RCC 7860 (cell line): ENCODE measurements around the gene NSDHL.
A peak's percentile ranks its signal among the peaks of the same experiment; 100 is the strongest.
"Not testable (repeated sequence)": the region's sequence is repeated elsewhere in the genome, so short reads cannot be mapped to it uniquely, and the experiment has no call there.

ENCODE experiments used
- DNase-seq: peaks from one replicate; pipeline ENCODE4 v3.0.0-alpha.2; 2015; ENCODE audit warnings: low spot score
- FAIRE-seq: peaks from 2 replicates; lab custom pipeline; 2012; peaks lifted over from hg19 to GRCh38; lab: Jason Lieb, UNC

The NSDHL gene

DNA sequence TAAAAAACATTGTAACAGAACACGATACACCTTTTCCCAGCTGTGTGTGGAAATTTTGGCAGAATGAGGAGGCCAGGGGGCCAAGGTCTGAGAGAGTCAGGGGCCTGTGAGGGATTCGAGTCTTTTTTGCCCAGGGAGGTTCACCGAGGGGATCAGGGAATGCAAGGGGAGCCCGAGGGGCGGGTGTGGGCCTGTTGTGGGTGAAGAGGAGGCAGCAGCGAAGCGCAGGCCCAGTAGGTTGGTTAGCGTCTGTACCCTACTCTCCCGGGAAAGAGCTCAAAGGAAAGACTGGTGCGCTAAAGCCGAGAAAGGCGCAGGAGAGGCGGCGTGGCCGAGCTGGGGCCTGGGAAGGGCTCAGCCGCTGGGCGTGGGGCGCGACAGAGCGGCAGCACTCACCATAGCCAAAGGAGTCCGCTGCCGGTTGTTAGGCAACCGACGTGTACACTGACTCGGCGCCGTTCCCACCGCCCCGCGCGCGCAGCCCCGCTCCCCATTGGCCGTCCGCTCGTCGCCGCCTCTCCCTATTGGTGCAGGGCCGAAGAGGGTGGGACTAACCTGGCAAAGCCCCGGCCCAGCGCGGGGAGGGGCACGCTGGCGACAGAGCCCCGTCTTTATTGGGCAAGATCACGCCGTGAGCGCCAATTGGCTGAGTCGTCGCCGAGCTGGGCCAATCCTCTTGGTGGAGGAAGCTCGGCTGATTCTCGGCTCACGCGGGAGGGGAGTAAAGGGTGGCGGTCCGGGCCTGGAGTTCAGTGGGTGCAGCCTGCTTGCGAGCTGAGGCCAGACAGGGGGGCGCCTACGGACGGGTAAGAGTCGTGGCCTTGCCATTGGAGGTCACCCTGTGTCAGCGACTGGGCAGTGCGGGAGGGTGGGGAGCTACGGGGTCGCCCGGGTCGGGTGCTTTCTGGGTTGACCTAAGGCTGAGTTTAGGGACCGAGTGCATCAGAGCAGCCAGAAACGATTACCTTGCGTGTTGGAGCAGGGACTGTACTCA lies at the start of gene NSDHL, which contains the start of gene CETN2:
NSDHL (plus strand) TSS at position 752 of the 994 bp plus-strand sequence. CDS start 15,262 bp downstream, outside the sequence.
CETN2 (minus strand) TSS at position 446 of the 994 bp plus-strand sequence; CDS start at position 399, 47 bp downstream.
- peak; percentile 86 for FAIRE-seq
- DNase-seq: peak; percentile 88

DNA sequence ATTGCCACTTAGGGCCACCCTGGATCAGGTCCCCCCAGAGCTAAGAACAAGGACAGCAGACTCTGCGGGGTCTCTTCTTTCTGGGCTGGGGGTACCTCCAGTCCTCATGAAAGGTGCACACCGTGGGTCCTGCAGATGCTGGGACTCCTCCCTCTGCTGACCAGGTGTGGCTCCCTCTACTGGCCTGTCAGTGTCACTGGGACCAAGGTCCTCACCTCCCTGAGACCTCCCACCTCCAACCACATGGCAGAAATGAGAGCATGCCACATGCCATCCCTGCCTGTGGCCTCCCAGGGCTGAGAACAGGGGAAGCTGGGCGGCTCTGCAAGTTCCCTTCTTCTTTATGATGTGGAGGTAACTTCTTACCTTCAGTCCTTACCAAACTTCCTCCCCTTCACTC lies 43.8 kb upstream of the NSDHL start:
- FAIRE-seq, DNase-seq: not testable (repeated sequence)

DNA sequence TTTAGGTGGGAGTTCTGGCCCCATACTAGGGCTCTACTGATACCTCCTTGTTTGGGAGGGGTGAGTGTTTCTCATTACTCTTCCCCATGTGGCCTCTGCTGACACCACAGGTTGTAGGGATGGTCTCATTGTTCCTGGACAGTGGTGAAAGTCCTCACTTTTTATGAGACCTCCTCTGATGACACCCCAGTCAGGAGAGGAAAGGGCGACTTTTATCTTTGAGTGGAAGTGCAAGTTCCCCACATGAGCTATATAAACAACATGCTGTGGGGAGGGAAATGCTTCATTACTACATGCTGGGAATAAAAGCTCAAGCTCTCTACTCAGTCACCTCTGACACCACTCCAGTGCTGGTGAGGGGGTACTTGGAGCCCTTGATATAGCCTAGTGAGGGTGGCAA lies 31.9 kb upstream of the NSDHL start:
- no peak for FAIRE-seq
- DNase-seq: no peak

DNA sequence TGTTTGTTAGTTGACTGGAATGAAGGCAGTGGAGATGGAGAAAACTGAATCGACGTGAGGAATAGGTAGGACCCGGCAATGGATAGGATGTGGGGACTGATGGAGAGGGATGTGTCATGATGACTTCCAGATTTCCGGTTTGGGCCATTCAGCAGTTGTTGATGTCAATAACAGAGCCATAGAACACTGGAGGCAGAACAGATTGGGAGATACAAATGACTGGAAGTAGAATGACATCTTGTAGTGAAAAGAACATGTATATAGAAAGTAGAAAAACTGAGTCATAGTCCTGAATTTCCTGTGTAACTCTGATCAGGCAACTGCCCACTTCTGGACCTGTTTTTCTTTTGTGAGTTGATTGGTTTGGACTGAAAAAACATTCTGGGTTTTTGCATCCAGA lies 24.8 kb upstream of the NSDHL start:
- DNase-seq (no peak), FAIRE-seq (no peak)

DNA sequence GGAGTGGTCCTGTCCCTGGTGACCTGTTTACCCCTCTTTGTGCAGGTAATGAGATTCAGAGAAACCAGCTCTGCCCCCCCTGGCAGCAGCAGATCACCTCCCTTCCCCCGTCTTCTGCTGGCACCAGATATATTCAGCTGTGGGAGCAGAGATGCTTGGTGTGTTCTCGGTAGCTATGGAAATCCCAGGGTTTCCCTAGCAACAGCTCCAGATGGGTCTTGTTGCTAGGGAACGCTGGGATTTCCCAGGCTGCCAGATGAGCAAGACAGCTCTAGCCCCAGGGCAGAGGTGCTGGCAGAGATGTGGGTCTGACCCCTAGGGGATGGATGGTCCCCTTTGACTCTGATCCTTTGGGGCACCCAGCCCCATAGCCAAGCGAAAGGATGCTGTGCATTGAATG lies 20.5 kb upstream of the NSDHL start:
- FAIRE-seq: no peak
- no peak for DNase-seq

DNA sequence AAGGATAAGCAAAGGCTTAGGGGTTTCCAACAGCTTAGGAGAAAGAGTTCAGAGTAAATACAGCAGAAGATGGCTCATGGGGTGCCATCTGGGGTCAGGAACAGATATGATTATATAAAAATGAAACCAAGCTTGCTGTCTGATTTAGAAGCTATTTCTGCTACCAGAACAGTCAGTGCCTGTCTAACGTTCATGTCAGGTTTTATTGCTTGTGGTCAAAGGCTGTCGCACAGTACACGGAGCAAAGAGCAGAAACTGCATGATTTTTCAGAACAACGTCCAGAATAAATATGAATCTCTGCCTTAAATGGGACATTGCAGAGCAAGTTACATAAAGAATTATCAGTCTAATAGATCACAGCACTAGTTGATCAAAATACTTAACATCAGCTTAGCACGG lies 17.7 kb upstream of the NSDHL start:
- no peak for FAIRE-seq

DNA sequence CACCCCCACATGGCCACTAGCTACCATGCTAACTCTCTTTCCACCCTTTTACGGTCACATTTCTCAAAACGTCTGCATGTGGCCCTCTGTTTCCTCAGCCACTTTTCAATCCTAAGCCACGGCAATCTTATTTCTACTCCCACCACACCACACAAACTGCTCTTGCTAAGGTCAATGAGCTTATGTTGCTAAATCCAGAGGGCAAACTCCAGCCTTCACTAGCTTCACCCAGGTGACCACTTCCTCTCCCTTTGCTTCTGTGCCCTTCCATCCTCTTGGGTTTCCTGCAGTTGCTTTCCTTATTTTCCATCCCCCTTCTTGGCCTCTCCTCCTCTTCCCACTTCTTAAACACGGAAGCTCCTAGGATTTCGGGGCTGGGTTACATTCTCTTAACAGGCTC lies 16.8 kb upstream of the NSDHL start:
- FAIRE-seq (no peak), DNase-seq (no peak)

More for the DNA sequence above, 17.7 kb upstream of the NSDHL start:
- no peak for DNase-seq

DNA sequence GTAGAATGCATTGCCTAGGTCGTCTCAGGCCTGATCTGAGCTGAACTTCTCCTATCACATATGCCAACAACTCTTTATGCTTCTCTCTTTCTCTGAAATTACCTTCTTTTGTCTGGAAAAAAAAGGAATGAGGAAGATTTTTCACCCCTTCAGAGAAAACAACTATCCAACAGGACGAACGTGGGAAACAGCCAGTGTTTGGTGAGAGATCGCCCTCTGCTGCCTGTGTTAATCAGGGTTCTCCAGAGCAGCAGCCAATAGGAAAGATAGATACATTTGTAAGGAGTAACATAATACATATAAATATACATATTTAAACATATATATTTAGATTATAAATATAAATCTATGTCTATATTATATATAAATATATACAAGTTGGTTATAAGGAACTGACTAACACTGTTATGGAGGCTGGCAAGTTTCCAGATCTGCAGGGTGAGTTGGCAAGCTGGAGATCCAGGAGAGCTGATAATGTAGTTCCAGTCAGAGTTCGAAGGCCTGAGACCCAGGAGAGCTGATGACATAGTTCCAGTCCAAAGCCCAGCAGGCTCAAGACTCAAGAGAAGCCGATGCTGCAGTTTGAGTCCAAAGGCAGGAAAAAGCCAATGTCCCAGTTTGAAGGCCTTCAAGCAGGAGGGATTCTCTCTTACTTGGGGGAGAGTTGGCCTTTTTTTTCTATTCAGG lies 13.6 kb upstream of the NSDHL start:
- FAIRE-seq: peak; percentile 77

DNA sequence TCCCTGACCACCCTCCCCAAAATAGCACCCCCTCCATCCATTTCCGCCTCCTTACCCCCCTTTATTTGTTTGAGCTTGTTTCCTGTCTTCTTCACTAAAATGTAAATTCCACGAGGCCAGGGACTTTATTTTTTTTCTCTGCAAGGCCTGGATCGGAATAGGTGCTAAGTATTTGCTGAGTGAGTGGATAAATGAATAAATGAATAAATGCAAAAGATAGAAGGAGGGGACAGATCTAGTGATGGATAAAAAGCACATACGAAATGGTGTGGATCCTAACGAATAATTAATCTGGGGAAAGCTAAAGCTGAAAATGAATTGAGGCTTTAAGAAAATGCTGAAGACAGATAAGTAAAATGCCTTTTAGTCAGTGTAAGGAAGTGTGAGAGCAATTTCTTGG lies 12.5 kb upstream of the NSDHL start:
- DNase-seq: no peak
- no peak for FAIRE-seq

More for the DNA sequence above, 13.6 kb upstream of the NSDHL start:
- DNase-seq: peak; percentile 29

DNA sequence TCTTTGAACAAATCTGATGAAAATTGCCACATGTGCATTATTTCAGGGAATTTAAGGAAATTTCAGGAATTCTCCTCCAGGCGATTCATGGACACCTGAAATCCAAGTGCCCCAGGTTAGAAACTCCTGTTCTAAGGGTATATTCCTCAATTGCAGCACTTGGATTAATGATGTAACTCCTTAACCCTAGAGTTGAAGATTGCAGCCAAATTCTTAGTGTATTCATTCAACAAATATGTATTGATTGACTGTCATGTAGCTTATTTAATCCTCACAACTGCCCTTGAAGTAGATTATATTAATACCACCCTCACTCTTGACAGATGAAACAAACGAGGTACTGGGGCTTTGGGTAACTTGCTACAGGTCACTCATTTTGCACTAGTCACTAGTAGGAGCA lies 11.6 kb upstream of the NSDHL start:
- DNase-seq (no peak), FAIRE-seq (no peak)

DNA sequence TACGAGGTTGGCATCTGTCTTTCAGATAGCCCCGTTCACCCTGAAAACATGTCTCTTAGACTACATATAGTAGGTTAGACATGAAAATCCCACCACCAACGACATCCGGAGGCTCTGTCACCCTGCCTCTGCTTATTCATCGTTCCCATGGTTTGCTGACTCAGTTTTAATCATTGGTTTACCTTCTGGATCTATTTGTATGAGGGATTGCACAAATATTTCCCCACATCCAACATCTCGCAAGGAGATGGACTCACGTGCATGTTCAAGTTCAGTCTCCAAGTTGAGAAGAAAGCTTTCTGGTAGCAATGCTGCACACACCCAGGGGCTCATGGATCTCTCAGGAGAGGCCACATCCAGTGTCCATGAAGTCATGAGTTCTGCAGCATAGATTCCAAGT lies 11.1 kb upstream of the NSDHL start:
- FAIRE-seq (no peak), DNase-seq (peak; percentile 50)

DNA sequence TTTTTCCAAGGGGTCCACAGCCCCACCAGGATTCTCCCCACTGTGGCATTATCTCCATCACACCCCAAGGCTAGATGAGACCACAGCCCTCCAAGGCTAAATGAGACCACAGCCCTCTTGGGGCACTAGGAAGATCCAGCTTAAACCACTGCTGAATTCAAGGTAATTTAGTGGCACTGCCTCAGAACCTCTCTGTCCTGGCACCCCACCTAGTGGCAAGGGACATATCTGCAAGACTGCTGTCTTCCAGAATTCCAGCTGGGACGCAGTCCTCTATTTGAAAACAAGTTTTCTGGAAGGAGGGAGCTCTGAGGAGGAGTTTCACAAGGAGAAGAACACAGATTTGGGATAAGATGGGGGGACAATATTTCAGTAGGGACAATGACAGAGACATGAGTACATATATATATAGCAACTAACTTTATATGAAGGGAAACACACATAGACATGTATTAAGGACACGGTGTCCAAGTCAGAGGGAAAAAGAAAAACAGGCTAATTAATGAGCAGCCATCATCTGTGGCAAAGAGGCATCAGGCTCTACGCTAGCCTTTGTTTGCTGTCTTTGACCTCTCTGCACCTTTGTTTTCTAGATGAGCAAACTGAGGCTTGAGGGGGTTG lies 9.6 kb upstream of the NSDHL start:
- FAIRE-seq (no peak), DNase-seq (peak; percentile 16)

DNA sequence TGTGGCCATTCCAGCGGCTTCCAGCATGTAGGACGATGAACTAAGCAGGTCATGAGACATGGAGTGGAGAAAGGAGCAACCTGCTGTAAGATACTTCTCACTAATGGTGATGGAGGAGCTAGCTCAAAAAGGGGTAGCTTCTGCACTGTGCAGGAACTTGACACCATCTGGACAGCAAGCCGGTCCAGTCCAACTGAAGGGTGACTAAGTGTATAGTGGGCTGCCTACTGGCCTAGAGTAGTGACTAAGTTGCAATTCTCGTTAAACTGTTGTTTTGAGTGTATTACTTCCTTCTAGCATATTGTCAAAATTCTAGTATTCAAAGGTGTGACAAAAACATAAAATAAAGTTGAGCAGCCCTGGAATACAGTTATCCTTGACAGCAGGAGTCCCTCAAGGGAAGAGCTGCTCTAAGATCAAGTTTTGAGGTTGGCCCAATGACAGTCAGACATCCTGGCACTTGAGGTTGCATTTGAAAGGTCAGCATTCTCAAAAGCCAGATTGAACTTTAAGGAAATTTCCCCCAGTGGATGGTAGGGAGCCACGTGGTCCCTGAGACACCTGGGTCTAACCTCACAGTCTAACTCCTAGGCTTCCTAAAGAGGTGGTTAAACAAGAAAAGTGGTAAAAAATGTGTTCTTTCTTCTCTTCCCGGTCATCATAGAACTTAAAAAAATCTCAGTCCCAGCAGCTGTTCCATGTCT lies 8.3 kb upstream of the NSDHL start:
- no peak for DNase-seq
- no peak for FAIRE-seq

DNA sequence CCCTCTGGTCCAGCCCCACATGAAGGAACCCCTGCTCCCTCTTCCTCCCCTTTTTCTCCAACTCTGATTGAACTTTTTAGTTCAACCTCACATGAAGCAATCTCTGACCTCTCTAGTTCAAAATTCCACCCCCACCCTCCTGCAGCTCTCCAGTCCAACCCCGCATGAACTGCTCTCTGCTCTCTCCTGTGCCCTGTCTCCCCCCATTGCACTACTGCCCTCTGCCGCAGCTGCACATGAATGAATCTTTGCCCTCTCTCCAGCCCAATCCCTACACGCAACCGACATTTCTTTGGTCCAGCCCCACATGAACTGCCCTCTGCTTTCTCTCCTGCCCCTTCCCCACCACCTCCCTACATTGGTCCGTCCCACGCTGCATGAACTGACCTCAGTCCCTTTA lies 7.2 kb upstream of the NSDHL start:
- no peak for FAIRE-seq
- no peak for DNase-seq

DNA sequence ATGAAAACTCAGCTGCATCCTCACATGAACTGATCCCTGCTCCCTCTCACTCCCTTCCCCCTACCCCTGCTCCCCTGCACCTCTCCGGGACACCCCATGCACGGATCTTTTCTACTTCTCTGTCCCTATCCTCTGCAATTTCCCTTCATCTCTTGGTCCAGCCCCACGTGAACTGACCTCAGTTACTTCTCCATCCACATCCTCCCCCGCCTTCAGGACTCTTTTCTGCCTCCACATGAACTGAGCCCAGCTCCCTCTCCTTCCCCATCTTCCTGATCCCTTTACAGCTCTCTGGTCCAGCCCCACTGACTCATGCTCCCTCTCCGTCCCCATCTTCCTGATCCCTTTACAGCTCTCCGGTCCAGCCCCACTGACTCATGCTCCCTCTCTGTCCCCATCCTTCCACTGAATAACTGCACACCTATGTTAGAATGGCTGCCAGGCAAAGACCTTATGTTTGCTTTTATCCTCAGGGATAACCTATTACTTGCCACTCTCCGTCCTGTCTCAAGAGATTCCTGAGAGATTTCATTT lies 6.0 kb upstream of the NSDHL start:
- no peak for FAIRE-seq
- no peak for DNase-seq

DNA sequence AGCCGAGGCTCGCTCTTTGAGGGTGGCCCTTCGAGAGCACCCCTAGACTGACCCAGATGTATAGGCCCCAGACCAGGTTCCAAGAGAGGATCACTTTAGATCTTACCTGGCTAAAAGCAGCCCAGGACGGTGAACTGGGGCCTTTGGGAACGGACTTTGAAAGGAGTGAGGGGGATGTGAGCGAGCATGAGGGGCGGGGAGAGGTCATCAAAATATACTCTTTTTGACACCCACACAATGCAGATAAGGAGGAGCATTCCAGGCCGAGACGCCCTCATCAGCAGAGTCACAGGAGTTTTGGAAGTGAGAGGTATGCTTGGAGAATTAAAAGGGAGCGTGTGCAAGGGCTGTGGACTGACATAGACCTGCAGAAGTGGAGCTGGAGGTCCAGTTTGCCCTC lies 528 bp downstream of the NSDHL start:
- DNase-seq: no peak
- no peak for FAIRE-seq

DNA sequence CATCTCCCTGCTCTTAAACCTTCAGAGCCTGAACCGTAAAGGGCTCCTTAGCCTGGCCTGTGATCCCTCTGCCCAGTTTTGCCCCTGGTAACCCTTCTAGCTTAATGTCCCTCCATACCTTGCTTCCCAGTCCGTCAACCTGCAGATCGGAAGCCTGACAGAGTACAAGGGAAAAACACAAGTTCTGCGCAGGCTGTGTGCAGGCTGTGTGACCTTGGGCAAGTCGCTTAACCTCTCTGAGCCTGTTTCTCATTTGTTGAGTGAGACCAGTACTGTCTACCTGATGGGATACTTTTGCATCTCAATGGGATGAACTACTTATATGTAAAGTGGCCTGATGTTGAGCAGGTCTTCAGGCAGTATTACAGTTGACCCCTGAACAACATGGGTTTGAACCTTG lies 1.7 kb downstream of the NSDHL start:
- DNase-seq (no peak), FAIRE-seq (no peak)

DNA sequence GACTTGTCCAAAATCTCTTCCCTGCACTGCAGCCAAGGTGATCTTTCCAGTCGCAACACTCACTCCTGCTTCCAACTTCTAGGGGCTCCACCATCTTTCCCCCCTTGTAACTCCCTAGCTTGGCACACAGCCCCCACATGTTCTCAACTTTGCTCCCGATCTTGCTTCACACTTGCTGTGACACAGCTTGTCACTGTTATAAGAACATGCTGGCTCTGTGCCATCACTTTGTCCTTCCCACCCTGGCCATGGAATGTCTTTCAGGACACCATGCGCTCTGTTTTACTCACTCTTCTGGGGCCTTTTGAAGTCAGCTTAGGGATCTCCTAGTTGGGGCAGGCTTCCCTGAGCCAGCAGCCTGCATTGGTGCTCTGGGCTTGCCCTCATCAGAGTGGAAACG lies 2.5 kb downstream of the NSDHL start:
- no peak for FAIRE-seq

DNA sequence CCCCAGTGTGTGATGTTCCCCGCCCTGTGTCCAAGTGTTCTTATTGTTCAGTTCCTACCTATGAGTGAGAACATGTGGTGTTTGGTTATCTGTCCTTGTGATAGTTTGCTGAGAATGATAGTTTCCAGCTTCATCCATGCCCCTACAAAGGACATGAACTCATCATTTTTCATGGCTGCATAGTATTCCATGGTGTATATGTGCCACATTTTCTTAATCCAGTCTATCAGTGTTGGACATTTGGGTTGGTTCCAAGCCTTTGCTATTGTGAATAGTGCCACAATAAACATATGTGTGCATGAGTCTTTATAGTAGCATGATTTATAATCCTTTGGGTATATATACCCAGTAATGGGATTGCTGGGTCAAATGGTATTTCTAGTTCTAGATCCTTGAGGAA lies 4.6 kb downstream of the NSDHL start:
- not testable (repeated sequence) for FAIRE-seq

More for the DNA sequence above, 2.5 kb downstream of the NSDHL start:
- DNase-seq: no peak

DNA sequence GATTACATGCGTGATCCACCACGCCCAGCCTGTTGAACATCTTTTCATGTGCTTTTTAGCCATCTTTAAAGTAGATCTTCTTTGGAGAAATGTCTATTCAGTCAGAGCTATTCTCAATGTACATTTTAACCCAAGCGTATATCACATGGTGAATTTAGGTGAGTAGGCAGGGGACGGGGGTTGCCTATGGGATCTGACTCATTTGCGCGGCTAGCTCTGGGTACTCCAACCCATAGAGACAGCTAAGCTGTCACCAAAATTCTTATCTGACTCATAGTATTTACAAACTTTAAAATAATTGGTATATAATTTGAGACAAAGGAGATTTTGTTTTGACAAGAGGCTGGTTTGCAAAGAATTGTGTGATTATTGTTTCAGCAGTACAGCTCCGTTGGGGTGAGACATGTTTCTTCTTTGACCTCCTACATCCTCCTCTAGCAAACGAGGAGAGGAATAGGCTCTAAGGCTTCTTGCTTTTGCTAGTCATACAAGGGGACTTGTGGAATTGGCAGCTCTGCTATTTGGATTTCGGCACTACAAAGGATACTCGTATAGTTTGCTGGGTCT lies 12.0 kb downstream of the NSDHL start:
- no peak for DNase-seq
- no peak for FAIRE-seq

More for the DNA sequence above, 4.6 kb downstream of the NSDHL start:
- not testable (repeated sequence) for DNase-seq
